NOMO-1 treated with dmso at 0.1 percent for 144 hours (cell line): Measurements from ENCODE around the gene FBXO28.

Source experiments
- DNase-seq: peaks from one replicate; lab custom pipeline; 2025; ENCODE audit not compliant: unreplicated experiment; lab: John Stamatoyannopoulos, UW

The FBXO28 gene

GRCh38 chr1:224151117-224151516 lies 37.2 kb downstream of the FBXO28 start:
- DNase-seq, result no peak

GRCh38 chr1:224157316-224157715 lies 43.4 kb downstream of the FBXO28 start:
- DNase-seq, result no peak

GRCh38 chr1:224159541-224159940 lies 45.6 kb downstream of the FBXO28 start:
- DNase-seq, result no peak

- no peak for DNase-seq
These were observed 46.3 kb downstream of the FBXO28 start for GRCh38 chr1:224160171-224160682.

GRCh38 chr1:224162768-224163167 lies 48.9 kb downstream of the FBXO28 start:
- no peak for DNase-seq

GRCh38 chr1:224163311-224163710 lies 49.4 kb downstream of the FBXO28 start:
- DNase-seq, result no peak

- DNase-seq, result peak; percentile 81
These were observed 55.0 kb downstream of the FBXO28 start for GRCh38 chr1:224168859-224169380.

GRCh38 chr1:224169718-224170270 lies 55.9 kb downstream of the FBXO28 start:
- no peak for DNase-seq

- DNase-seq, result no peak
These were observed 56.4 kb downstream of the FBXO28 start for GRCh38 chr1:224170343-224170742.

GRCh38 chr1:224170748-224171478 lies 57.0 kb downstream of the FBXO28 start:
- DNase-seq, result peak; percentile 55

GRCh38 chr1:224172229-224172628 lies 58.3 kb downstream of the FBXO28 start:
- DNase-seq, result no peak

- no peak for DNase-seq
These were observed 59.6 kb downstream of the FBXO28 start for GRCh38 chr1:224173523-224173922.

GRCh38 chr1:224175617-224176016 lies 61.7 kb downstream of the FBXO28 start:
- no peak for DNase-seq

- DNase-seq, result no peak
These were observed 63.6 kb downstream of the FBXO28 start for GRCh38 chr1:224177356-224177999.

GRCh38 chr1:224178894-224179293 lies 65.0 kb downstream of the FBXO28 start:
- no peak for DNase-seq

GRCh38 chr1:224180783-224181452 lies 67.0 kb downstream of the FBXO28 start:
- DNase-seq, result no peak

- no peak for DNase-seq
These were observed 67.5 kb downstream of the FBXO28 start for GRCh38 chr1:224181453-224181810.

- DNase-seq, result no peak
These were observed 68.3 kb downstream of the FBXO28 start for GRCh38 chr1:224182057-224182865.

GRCh38 chr1:224182866-224183590 lies 69.1 kb downstream of the FBXO28 start, which contains the start of gene DEGS1:
Gene DEGS1, plus strand, starts transcription at chr1:224183240. Its CDS starts 97 bp downstream, at chr1:224183337.
- peak; percentile 62 for DNase-seq
